ENCODE measurements around the gene SEMA6A. TPM values are rescaled to one million over a fixed set of nuclear protein-coding genes. Genes with fewer than 3 reads are reported as not detected.

Gene SEMA6A
- total and polyA plus RNA-seq, 5 donors from 2014 or later: 0.15 to 1.4 (median 0.54) TPM; not detected in 1

GRCh38 chr5:116462500-116462899 lies 112.1 kb downstream of the SEMA6A start:
- no peak overlapping the region for H3K4me3 Mint-ChIP-seq
- H3K27me3 Mint-ChIP-seq: no peaks in the 10 kb centered on the region
- H3K9me3 Mint-ChIP-seq: peaks cover 0 to 3% (median 1%) of the 10 kb centered on the region in 7 donors
- H3K4me1 Mint-ChIP-seq: peaks cover 0 to 5% (median 1%) of the 10 kb centered on the region in 4 donors
- H3K4me1 ChIP-seq (ENCODE audit: control insufficient read depth, insufficient read depth, low read length, poor library complexity, severe bottlenecking): no peaks in the 10 kb centered on the region
- H3K9me3 ChIP-seq (ENCODE audit: control insufficient read depth in 2 of 2, low read length in 2 of 2): no peaks in the 10 kb centered on the region
- H3K36me3 Mint-ChIP-seq: peaks cover 27% of the 10 kb centered on the region
- DNase-seq (no peak), ATAC-seq (ENCODE audit: low read depth in 2 of 2) (no peak)
- no peak overlapping the region for H3K27ac Mint-ChIP-seq
- H3K27me3 ChIP-seq (ENCODE audit: control insufficient read depth, insufficient read depth, low read length): no peaks in the 10 kb centered on the region
- H3K4me3 ChIP-seq (ENCODE audit: low read depth, low read length): no peak overlapping the region
- no peaks in the 10 kb centered on the region for H3K36me3 ChIP-seq (ENCODE audit: control insufficient read depth, insufficient read depth, low read length)
- no peak overlapping the region for H3K27ac ChIP-seq (ENCODE audit: insufficient read depth, low read length, poor library complexity, severe bottlenecking)

GRCh38 chr5:116459301-116459700 lies 115.3 kb downstream of the SEMA6A start:
- H3K27ac Mint-ChIP-seq: no peak overlapping the region
- H3K4me1 Mint-ChIP-seq: peaks cover 0 to 1% (median 0%) of the 10 kb centered on the region in 4 donors
- H3K36me3 ChIP-seq (ENCODE audit: control insufficient read depth, insufficient read depth, low read length): no peaks in the 10 kb centered on the region
- H3K27me3 ChIP-seq (ENCODE audit: control insufficient read depth, insufficient read depth, low read length): no peaks in the 10 kb centered on the region
- no peak overlapping the region for H3K27ac ChIP-seq (ENCODE audit: insufficient read depth, low read length, poor library complexity, severe bottlenecking)
- no peak for DNase-seq
- no peak overlapping the region for H3K4me3 Mint-ChIP-seq
- H3K4me3 ChIP-seq (ENCODE audit: low read depth, low read length): no peak overlapping the region
- peaks cover 0 to 2% (median 0%) of the 10 kb centered on the region in 7 donors for H3K9me3 Mint-ChIP-seq
- H3K27me3 Mint-ChIP-seq: peaks cover 4% of the 10 kb centered on the region
- peaks cover 20% of the 10 kb centered on the region for H3K36me3 Mint-ChIP-seq
- no peak for ATAC-seq (ENCODE audit: low read depth in 2 of 2)
- no peaks in the 10 kb centered on the region for H3K4me1 ChIP-seq (ENCODE audit: control insufficient read depth, insufficient read depth, low read length, poor library complexity, severe bottlenecking)
- no peaks in the 10 kb centered on the region for H3K9me3 ChIP-seq (ENCODE audit: control insufficient read depth in 2 of 2, low read length in 2 of 2)

- peaks cover 25% of the 10 kb centered on the region for H3K36me3 Mint-ChIP-seq
- peaks cover 0 to 3% (median 0%) of the 10 kb centered on the region in 7 donors for H3K9me3 Mint-ChIP-seq
- no peaks in the 10 kb centered on the region for H3K36me3 ChIP-seq (ENCODE audit: control insufficient read depth, insufficient read depth, low read length)
- H3K4me1 ChIP-seq (ENCODE audit: control insufficient read depth, insufficient read depth, low read length, poor library complexity, severe bottlenecking): no peaks in the 10 kb centered on the region
- DNase-seq (no peak), ATAC-seq (ENCODE audit: low read depth in 2 of 2) (no peak)
- no peak overlapping the region for H3K27ac Mint-ChIP-seq
- H3K27me3 ChIP-seq (ENCODE audit: control insufficient read depth, insufficient read depth, low read length): no peaks in the 10 kb centered on the region
- no peaks in the 10 kb centered on the region for H3K4me1 Mint-ChIP-seq
- H3K27me3 Mint-ChIP-seq: peaks cover 4% of the 10 kb centered on the region
- no peak overlapping the region for H3K4me3 ChIP-seq (ENCODE audit: low read depth, low read length)
- H3K9me3 ChIP-seq (ENCODE audit: control insufficient read depth in 2 of 2, low read length in 2 of 2): no peaks in the 10 kb centered on the region
- no peak overlapping the region for H3K27ac ChIP-seq (ENCODE audit: insufficient read depth, low read length, poor library complexity, severe bottlenecking)
- no peak overlapping the region for H3K4me3 Mint-ChIP-seq
Measured at GRCh38 chr5:116457062-116457461, 117.6 kb downstream of the SEMA6A start.

- ATAC-seq (ENCODE audit: low read depth in 2 of 2) (no peak), DNase-seq (no peak)
- Mint-ChIP-seq H3K4me3 (no peak overlapping the region), H3K27ac (no peak overlapping the region), H3K27me3 (peaks cover 4% of the 10 kb centered on the region), H3K9me3 (peaks cover 0 to 3% (median 0%) of the 10 kb centered on the region in 7 donors), H3K36me3 (peaks cover 23% of the 10 kb centered on the region), H3K4me1 (no peaks in the 10 kb centered on the region)
- H3K27me3 ChIP-seq (ENCODE audit: control insufficient read depth, insufficient read depth, low read length): no peaks in the 10 kb centered on the region
- no peak overlapping the region for H3K4me3 ChIP-seq (ENCODE audit: low read depth, low read length)
- H3K9me3 ChIP-seq (ENCODE audit: control insufficient read depth in 2 of 2, low read length in 2 of 2): no peaks in the 10 kb centered on the region
- H3K27ac ChIP-seq (ENCODE audit: insufficient read depth, low read length, poor library complexity, severe bottlenecking): no peak overlapping the region
- no peaks in the 10 kb centered on the region for H3K36me3 ChIP-seq (ENCODE audit: control insufficient read depth, insufficient read depth, low read length)
- H3K4me1 ChIP-seq (ENCODE audit: control insufficient read depth, insufficient read depth, low read length, poor library complexity, severe bottlenecking): no peaks in the 10 kb centered on the region
Measured at GRCh38 chr5:116456036-116456435, 118.6 kb downstream of the SEMA6A start.

GRCh38 chr5:116455061-116455460 lies 119.6 kb downstream of the SEMA6A start:
- Histone ChIP-seq H3K9me3 (ENCODE audit: control insufficient read depth in 2 of 2, low read length in 2 of 2) (no peaks in the 10 kb centered on the region), H3K4me3 (ENCODE audit: low read depth, low read length) (no peak overlapping the region), H3K36me3 (ENCODE audit: control insufficient read depth, insufficient read depth, low read length) (no peaks in the 10 kb centered on the region), H3K27me3 (ENCODE audit: control insufficient read depth, insufficient read depth, low read length) (no peaks in the 10 kb centered on the region), H3K27ac (ENCODE audit: insufficient read depth, low read length, poor library complexity, severe bottlenecking) (no peak overlapping the region), H3K4me1 (ENCODE audit: control insufficient read depth, insufficient read depth, low read length, poor library complexity, severe bottlenecking) (no peaks in the 10 kb centered on the region)
- Mint-ChIP-seq H3K4me1 (no peaks in the 10 kb centered on the region), H3K9me3 (peaks cover 0 to 3% (median 0%) of the 10 kb centered on the region in 7 donors), H3K27ac (no peak overlapping the region), H3K27me3 (peaks cover 4% of the 10 kb centered on the region), H3K4me3 (no peak overlapping the region), H3K36me3 (peaks cover 31% of the 10 kb centered on the region)
- DNase-seq: no peak
- ATAC-seq (ENCODE audit: low read depth in 2 of 2): no peak

GRCh38 chr5:116454417-116454927 lies 120.2 kb downstream of the SEMA6A start:
- peaks cover 0 to 3% (median 0%) of the 10 kb centered on the region in 7 donors for H3K9me3 Mint-ChIP-seq
- no peak overlapping the region for H3K27ac ChIP-seq (ENCODE audit: insufficient read depth, low read length, poor library complexity, severe bottlenecking)
- H3K4me1 ChIP-seq (ENCODE audit: control insufficient read depth, insufficient read depth, low read length, poor library complexity, severe bottlenecking): no peaks in the 10 kb centered on the region
- H3K4me1 Mint-ChIP-seq: no peaks in the 10 kb centered on the region
- no peak overlapping the region for H3K4me3 ChIP-seq (ENCODE audit: low read depth, low read length)
- peak overlapping the region in 1 of 3 donors; percentile 33 for H3K27ac Mint-ChIP-seq
- H3K4me3 Mint-ChIP-seq: no peak overlapping the region
- no peaks in the 10 kb centered on the region for H3K36me3 ChIP-seq (ENCODE audit: control insufficient read depth, insufficient read depth, low read length)
- peaks cover 4% of the 10 kb centered on the region for H3K27me3 Mint-ChIP-seq
- H3K36me3 Mint-ChIP-seq: peaks cover 33% of the 10 kb centered on the region
- no peak for ATAC-seq (ENCODE audit: low read depth in 2 of 2)
- no peaks in the 10 kb centered on the region for H3K27me3 ChIP-seq (ENCODE audit: control insufficient read depth, insufficient read depth, low read length)
- DNase-seq: peak in 1 of 3 donors; percentile 9
- H3K9me3 ChIP-seq (ENCODE audit: control insufficient read depth in 2 of 2, low read length in 2 of 2): no peaks in the 10 kb centered on the region

GRCh38 chr5:116453988-116454411 lies 120.6 kb downstream of the SEMA6A start:
- peaks cover 38% of the 10 kb centered on the region for H3K36me3 Mint-ChIP-seq
- Histone ChIP-seq H3K4me3 (ENCODE audit: low read depth, low read length) (no peak overlapping the region), H3K36me3 (ENCODE audit: control insufficient read depth, insufficient read depth, low read length) (no peaks in the 10 kb centered on the region), H3K4me1 (ENCODE audit: control insufficient read depth, insufficient read depth, low read length, poor library complexity, severe bottlenecking) (no peaks in the 10 kb centered on the region), H3K9me3 (ENCODE audit: control insufficient read depth in 2 of 2, low read length in 2 of 2) (no peaks in the 10 kb centered on the region), H3K27me3 (ENCODE audit: control insufficient read depth, insufficient read depth, low read length) (no peaks in the 10 kb centered on the region), H3K27ac (ENCODE audit: insufficient read depth, low read length, poor library complexity, severe bottlenecking) (no peak overlapping the region)
- H3K4me1 Mint-ChIP-seq: no peaks in the 10 kb centered on the region
- peaks cover 4% of the 10 kb centered on the region for H3K27me3 Mint-ChIP-seq
- ATAC-seq (ENCODE audit: low read depth in 2 of 2) (no peak), DNase-seq (no peak)
- H3K9me3 Mint-ChIP-seq: peaks cover 0 to 3% (median 0%) of the 10 kb centered on the region in 7 donors
- H3K27ac Mint-ChIP-seq: no peak overlapping the region
- H3K4me3 Mint-ChIP-seq: no peak overlapping the region

GRCh38 chr5:116452774-116453368 lies 121.8 kb downstream of the SEMA6A start:
- no peak for ATAC-seq (ENCODE audit: low read depth in 2 of 2)
- H3K36me3 ChIP-seq (ENCODE audit: control insufficient read depth, insufficient read depth, low read length): no peaks in the 10 kb centered on the region
- no peaks in the 10 kb centered on the region for H3K9me3 ChIP-seq (ENCODE audit: control insufficient read depth in 2 of 2, low read length in 2 of 2)
- Mint-ChIP-seq H3K4me1 (no peaks in the 10 kb centered on the region), H3K36me3 (peaks cover 32% of the 10 kb centered on the region), H3K9me3 (peaks cover 0 to 3% (median 0%) of the 10 kb centered on the region in 7 donors), H3K4me3 (no peak overlapping the region), H3K27me3 (peaks cover 4% of the 10 kb centered on the region), H3K27ac (no peak overlapping the region)
- no peak for DNase-seq
- H3K4me3 ChIP-seq (ENCODE audit: low read depth, low read length): no peak overlapping the region
- no peak overlapping the region for H3K27ac ChIP-seq (ENCODE audit: insufficient read depth, low read length, poor library complexity, severe bottlenecking)
- H3K27me3 ChIP-seq (ENCODE audit: control insufficient read depth, insufficient read depth, low read length): no peaks in the 10 kb centered on the region
- no peaks in the 10 kb centered on the region for H3K4me1 ChIP-seq (ENCODE audit: control insufficient read depth, insufficient read depth, low read length, poor library complexity, severe bottlenecking)
